ENCODE measurements around the gene TOP1. TPM values are rescaled to one million over a fixed set of nuclear protein-coding genes. Genes with fewer than 3 reads are reported as not detected.
A peak's percentile ranks its signal among the peaks of the same experiment; 100 is the strongest.

TOP1 gene
- total RNA-seq, 1 donor from 2014 or later: 17.2 TPM

- no peaks in the 10 kb centered on the region for H3K27me3 ChIP-seq (ENCODE audit: control insufficient read depth in 3 of 3, insufficient read depth in 3 of 3, low read length in 3 of 3)
- H3K9me3 ChIP-seq (ENCODE audit: control insufficient read depth in 3 of 3, low read length in 3 of 3): no peaks in the 10 kb centered on the region
- H3K36me3 ChIP-seq (ENCODE audit: control insufficient read depth in 3 of 3, insufficient read depth in 3 of 3, low read length in 3 of 3): peaks cover 0 to 3% (median 0%) of the 10 kb centered on the region in 3 donors
- H3K4me1 ChIP-seq (ENCODE audit: control insufficient read depth in 3 of 3, insufficient read depth in 3 of 3, low read length in 3 of 3): peaks cover 30 to 37% (median 36%) of the 10 kb centered on the region in 3 donors
- peak overlapping the region in 2 of 3 donors; percentile 29 to 31 for H3K4me3 ChIP-seq (ENCODE audit: low read length in 3 of 3)
- no peak overlapping the region for H3K27ac ChIP-seq (ENCODE audit: low read depth, low read length)
- H3K9ac ChIP-seq (ENCODE audit: low read depth in 1 of 3, low read length in 3 of 3): no peak overlapping the region
Observed at GRCh38 chr20:41031243-41031619, 2.6 kb downstream of the TOP1 start.

- Histone ChIP-seq H3K4me1 (ENCODE audit: control insufficient read depth in 3 of 3, insufficient read depth in 3 of 3, low read length in 3 of 3) (peaks cover 30 to 37% (median 36%) of the 10 kb centered on the region in 3 donors), H3K27ac (ENCODE audit: low read depth, low read length) (no peak overlapping the region), H3K36me3 (ENCODE audit: control insufficient read depth in 3 of 3, insufficient read depth in 3 of 3, low read length in 3 of 3) (peaks cover 0 to 3% (median 0%) of the 10 kb centered on the region in 3 donors), H3K4me3 (ENCODE audit: low read length in 3 of 3) (no peak overlapping the region), H3K9ac (ENCODE audit: low read depth in 1 of 3, low read length in 3 of 3) (no peak overlapping the region), H3K9me3 (ENCODE audit: control insufficient read depth in 3 of 3, low read length in 3 of 3) (no peaks in the 10 kb centered on the region), H3K27me3 (ENCODE audit: control insufficient read depth in 3 of 3, insufficient read depth in 3 of 3, low read length in 3 of 3) (no peaks in the 10 kb centered on the region)
Observed at GRCh38 chr20:41032271-41032670, 3.6 kb downstream of the TOP1 start.

GRCh38 chr20:41034239-41034638, 5.6 kb downstream of the TOP1 start:
- no peak overlapping the region for H3K4me3 ChIP-seq (ENCODE audit: low read length in 3 of 3)
- H3K36me3 ChIP-seq (ENCODE audit: control insufficient read depth in 3 of 3, insufficient read depth in 3 of 3, low read length in 3 of 3): peaks cover 0 to 3% (median 0%) of the 10 kb centered on the region in 3 donors
- H3K27me3 ChIP-seq (ENCODE audit: control insufficient read depth in 3 of 3, insufficient read depth in 3 of 3, low read length in 3 of 3): no peaks in the 10 kb centered on the region
- H3K9me3 ChIP-seq (ENCODE audit: control insufficient read depth in 3 of 3, low read length in 3 of 3): no peaks in the 10 kb centered on the region
- H3K9ac ChIP-seq (ENCODE audit: low read depth in 1 of 3, low read length in 3 of 3): no peak overlapping the region
- peaks cover 28 to 32% (median 30%) of the 10 kb centered on the region in 3 donors for H3K4me1 ChIP-seq (ENCODE audit: control insufficient read depth in 3 of 3, insufficient read depth in 3 of 3, low read length in 3 of 3)
- no peak overlapping the region for H3K27ac ChIP-seq (ENCODE audit: low read depth, low read length)

- H3K4me1 ChIP-seq (ENCODE audit: control insufficient read depth in 3 of 3, insufficient read depth in 3 of 3, low read length in 3 of 3): peaks cover 25 to 29% (median 27%) of the 10 kb centered on the region in 3 donors
- H3K9ac ChIP-seq (ENCODE audit: low read depth in 1 of 3, low read length in 3 of 3): no peak overlapping the region
- H3K36me3 ChIP-seq (ENCODE audit: control insufficient read depth in 3 of 3, insufficient read depth in 3 of 3, low read length in 3 of 3): peaks cover 0 to 3% (median 0%) of the 10 kb centered on the region in 3 donors
- no peak overlapping the region for H3K27ac ChIP-seq (ENCODE audit: low read depth, low read length)
- no peaks in the 10 kb centered on the region for H3K9me3 ChIP-seq (ENCODE audit: control insufficient read depth in 3 of 3, low read length in 3 of 3)
- H3K27me3 ChIP-seq (ENCODE audit: control insufficient read depth in 3 of 3, insufficient read depth in 3 of 3, low read length in 3 of 3): no peaks in the 10 kb centered on the region
- no peak overlapping the region for H3K4me3 ChIP-seq (ENCODE audit: low read length in 3 of 3)
Observed at GRCh38 chr20:41035207-41035606, 6.6 kb downstream of the TOP1 start.

GRCh38 chr20:41037179-41037578, 8.6 kb downstream of the TOP1 start:
- Histone ChIP-seq H3K9ac (ENCODE audit: low read depth in 1 of 3, low read length in 3 of 3) (no peak overlapping the region), H3K27me3 (ENCODE audit: control insufficient read depth in 3 of 3, insufficient read depth in 3 of 3, low read length in 3 of 3) (no peaks in the 10 kb centered on the region), H3K9me3 (ENCODE audit: control insufficient read depth in 3 of 3, low read length in 3 of 3) (no peaks in the 10 kb centered on the region), H3K4me3 (ENCODE audit: low read length in 3 of 3) (no peak overlapping the region), H3K27ac (ENCODE audit: low read depth, low read length) (no peak overlapping the region), H3K36me3 (ENCODE audit: control insufficient read depth in 3 of 3, insufficient read depth in 3 of 3, low read length in 3 of 3) (peaks cover 0 to 3% (median 0%) of the 10 kb centered on the region in 3 donors), H3K4me1 (ENCODE audit: control insufficient read depth in 3 of 3, insufficient read depth in 3 of 3, low read length in 3 of 3) (peaks cover 10 to 14% (median 14%) of the 10 kb centered on the region in 3 donors)

- no peak overlapping the region for H3K9ac ChIP-seq (ENCODE audit: low read depth in 1 of 3, low read length in 3 of 3)
- peaks cover 3 to 10% (median 4%) of the 10 kb centered on the region in 3 donors for H3K4me1 ChIP-seq (ENCODE audit: control insufficient read depth in 3 of 3, insufficient read depth in 3 of 3, low read length in 3 of 3)
- H3K36me3 ChIP-seq (ENCODE audit: control insufficient read depth in 3 of 3, insufficient read depth in 3 of 3, low read length in 3 of 3): no peaks in the 10 kb centered on the region
- no peak overlapping the region for H3K4me3 ChIP-seq (ENCODE audit: low read length in 3 of 3)
- no peaks in the 10 kb centered on the region for H3K9me3 ChIP-seq (ENCODE audit: control insufficient read depth in 3 of 3, low read length in 3 of 3)
- H3K27me3 ChIP-seq (ENCODE audit: control insufficient read depth in 3 of 3, insufficient read depth in 3 of 3, low read length in 3 of 3): no peaks in the 10 kb centered on the region
- H3K27ac ChIP-seq (ENCODE audit: low read depth, low read length): no peak overlapping the region
Observed at GRCh38 chr20:41038149-41038877, 9.7 kb downstream of the TOP1 start.

- peaks cover 0 to 10% (median 4%) of the 10 kb centered on the region in 3 donors for H3K4me1 ChIP-seq (ENCODE audit: control insufficient read depth in 3 of 3, insufficient read depth in 3 of 3, low read length in 3 of 3)
- no peaks in the 10 kb centered on the region for H3K27me3 ChIP-seq (ENCODE audit: control insufficient read depth in 3 of 3, insufficient read depth in 3 of 3, low read length in 3 of 3)
- H3K4me3 ChIP-seq (ENCODE audit: low read length in 3 of 3): no peak overlapping the region
- no peaks in the 10 kb centered on the region for H3K36me3 ChIP-seq (ENCODE audit: control insufficient read depth in 3 of 3, insufficient read depth in 3 of 3, low read length in 3 of 3)
- no peak overlapping the region for H3K9ac ChIP-seq (ENCODE audit: low read depth in 1 of 3, low read length in 3 of 3)
- no peaks in the 10 kb centered on the region for H3K9me3 ChIP-seq (ENCODE audit: control insufficient read depth in 3 of 3, low read length in 3 of 3)
- no peak overlapping the region for H3K27ac ChIP-seq (ENCODE audit: low read depth, low read length)
Observed at GRCh38 chr20:41038878-41039404, 10.3 kb downstream of the TOP1 start.

GRCh38 chr20:41040855-41041254, 12.2 kb downstream of the TOP1 start:
- Histone ChIP-seq H3K4me1 (ENCODE audit: control insufficient read depth in 3 of 3, insufficient read depth in 3 of 3, low read length in 3 of 3) (peaks cover 0 to 7% (median 6%) of the 10 kb centered on the region in 3 donors), H3K27me3 (ENCODE audit: control insufficient read depth in 3 of 3, insufficient read depth in 3 of 3, low read length in 3 of 3) (no peaks in the 10 kb centered on the region), H3K9ac (ENCODE audit: low read depth in 1 of 3, low read length in 3 of 3) (no peak overlapping the region), H3K9me3 (ENCODE audit: control insufficient read depth in 3 of 3, low read length in 3 of 3) (no peaks in the 10 kb centered on the region), H3K27ac (ENCODE audit: low read depth, low read length) (no peak overlapping the region), H3K36me3 (ENCODE audit: control insufficient read depth in 3 of 3, insufficient read depth in 3 of 3, low read length in 3 of 3) (no peaks in the 10 kb centered on the region), H3K4me3 (ENCODE audit: low read length in 3 of 3) (no peak overlapping the region)

- H3K27me3 ChIP-seq (ENCODE audit: control insufficient read depth in 3 of 3, insufficient read depth in 3 of 3, low read length in 3 of 3): no peaks in the 10 kb centered on the region
- no peak overlapping the region for H3K9ac ChIP-seq (ENCODE audit: low read depth in 1 of 3, low read length in 3 of 3)
- H3K4me3 ChIP-seq (ENCODE audit: low read length in 3 of 3): no peak overlapping the region
- H3K27ac ChIP-seq (ENCODE audit: low read depth, low read length): no peak overlapping the region
- no peaks in the 10 kb centered on the region for H3K36me3 ChIP-seq (ENCODE audit: control insufficient read depth in 3 of 3, insufficient read depth in 3 of 3, low read length in 3 of 3)
- H3K4me1 ChIP-seq (ENCODE audit: control insufficient read depth in 3 of 3, insufficient read depth in 3 of 3, low read length in 3 of 3): peaks cover 4 to 15% (median 6%) of the 10 kb centered on the region in 3 donors
- H3K9me3 ChIP-seq (ENCODE audit: control insufficient read depth in 3 of 3, low read length in 3 of 3): no peaks in the 10 kb centered on the region
Observed at GRCh38 chr20:41041693-41042092, 13.1 kb downstream of the TOP1 start.

- Histone ChIP-seq H3K36me3 (ENCODE audit: control insufficient read depth in 3 of 3, insufficient read depth in 3 of 3, low read length in 3 of 3) (no peaks in the 10 kb centered on the region), H3K9ac (ENCODE audit: low read depth in 1 of 3, low read length in 3 of 3) (no peak overlapping the region), H3K4me3 (ENCODE audit: low read length in 3 of 3) (no peak overlapping the region), H3K27ac (ENCODE audit: low read depth, low read length) (no peak overlapping the region), H3K9me3 (ENCODE audit: control insufficient read depth in 3 of 3, low read length in 3 of 3) (no peaks in the 10 kb centered on the region), H3K27me3 (ENCODE audit: control insufficient read depth in 3 of 3, insufficient read depth in 3 of 3, low read length in 3 of 3) (no peaks in the 10 kb centered on the region), H3K4me1 (ENCODE audit: control insufficient read depth in 3 of 3, insufficient read depth in 3 of 3, low read length in 3 of 3) (peaks cover 27 to 36% (median 29%) of the 10 kb centered on the region in 3 donors)
Observed at GRCh38 chr20:41044409-41045062, 15.9 kb downstream of the TOP1 start.

All from skeletal muscle tissue (tissue), 4 donors.